HepG2 (cell line): ENCODE measurements around the gene BSG. TPM values are rescaled to one million over a fixed set of nuclear protein-coding genes. Genes with fewer than 3 reads are reported as not detected.

ENCODE experiments used
- CBX5 ChIP-seq: sonication (generic); formaldehyde crosslinking; IDR thresholded peaks from 2 replicates; pipeline ENCODE4 v1.4.0; 2020; ENCODE audit warnings: missing genetic modification reagents, borderline replicate concordance
- CSRNP1 ChIP-seq: sonication (generic); formaldehyde crosslinking; IDR thresholded peaks from 2 replicates; pipeline ENCODE4 v1.8.1; 2023; ENCODE audit warnings: mild to moderate bottlenecking, missing genetic modification reagents
- KMT2A ChIP-seq: sonication (generic); formaldehyde crosslinking; IDR thresholded peaks from 2 replicates; pipeline ENCODE4 v1.4.0; 2020; ENCODE audit warnings: missing genetic modification reagents
- NONO ChIP-seq, 2 experiments: fragments of 450-650 bp in 1 of 2; sonication (generic) in 1 of 2; formaldehyde crosslinking in 1 of 2; IDR thresholded peaks in 1 of 2; conservative IDR thresholded peaks in 1 of 2; 2 replicates each; pipeline versions ENCODE4 v1.6.1 to v1.8.0; 2017 to 2022; ENCODE audit warnings: mild to moderate bottlenecking in 1 of 2, missing genetic modification reagents in 1 of 2, moderate library complexity in 1 of 2
- SALL1 ChIP-seq: sonication (generic); formaldehyde crosslinking; IDR thresholded peaks from 2 replicates; pipeline ENCODE4 v1.8.0; 2022; ENCODE audit warnings: mild to moderate bottlenecking, missing genetic modification reagents
- SETDB1 ChIP-seq: sonication (generic); formaldehyde crosslinking; IDR thresholded peaks from 2 replicates; pipeline ENCODE4 v1.5.1; 2020; ENCODE audit warnings: missing genetic modification reagents, mild to moderate bottlenecking, borderline replicate concordance
- SRY ChIP-seq: sonication (generic); formaldehyde crosslinking; IDR thresholded peaks from 2 replicates; pipeline ENCODE4 v1.8.0; 2022; ENCODE audit warnings: mild to moderate bottlenecking, missing genetic modification reagents
- TBP ChIP-seq: sonication (generic); formaldehyde crosslinking; IDR thresholded peaks from 2 replicates; pipeline ENCODE4 v1.5.0; 2020; ENCODE audit warnings: missing genetic modification reagents
- ZBTB38 ChIP-seq: sonication (generic); formaldehyde crosslinking; IDR thresholded peaks from 2 replicates; pipeline ENCODE4 v1.5.1; 2020; ENCODE audit warnings: mild to moderate bottlenecking, missing genetic modification reagents
- ZNF362 ChIP-seq: sonication (generic); formaldehyde crosslinking; IDR thresholded peaks from 2 replicates; pipeline ENCODE4 v1.4.0; 2020; ENCODE audit warnings: missing genetic modification reagents, mild to moderate bottlenecking, borderline replicate concordance
- ZNF501 ChIP-seq: sonication (generic); formaldehyde crosslinking; IDR thresholded peaks from 2 replicates; pipeline ENCODE4 v1.5.1; 2020; ENCODE audit warnings: mild to moderate bottlenecking, moderate library complexity, missing genetic modification reagents
- polyA plus RNA-seq, 8 experiments: library from polyadenylated mRNA; depleted of rRNA in 3 of 8; stranded (reverse) in 7 of 8; unstranded in 1 of 8; fragments of >200 nt; fragmentation: Illumina TruSeq in 4 of 8; extraction: Trizol in 4 of 8; gene quantifications; 2 replicates each; pipeline versions ENCODE4 v1.2.1 to v1.2.3, GENCODE V29; 2011 to 2016; ENCODE audit warnings: low read depth in 4 of 8, missing spikeins in 1 of 8, mixed read lengths in 1 of 8; ENCODE audit not compliant: insufficient read depth in 1 of 8
- total RNA-seq, 5 experiments: library from RNA; depleted of rRNA; stranded (reverse); fragments of >200 nt; fragmentation: Illumina TruSeq; extraction: Trizol; gene quantifications; 2 replicates each; pipeline ENCODE4 v1.2.3, GENCODE V29; 2016; ENCODE audit warnings: low read depth in 1 of 5
- TF ChIP-seq, protein P1 (sequence below): sonication (generic); formaldehyde crosslinking; conservative IDR thresholded peaks from 2 replicates; pipeline ENCODE4 v1.8.0; 2022; ENCODE audit warnings: mild to moderate bottlenecking, moderate library complexity, missing genetic modification reagents
- TF ChIP-seq, protein P2 (sequence below): sonication (generic); formaldehyde crosslinking; IDR thresholded peaks from 2 replicates; pipeline ENCODE4 v1.9.0; 2021; ENCODE audit warnings: mild to moderate bottlenecking, missing genetic modification reagents
- TF ChIP-seq, protein P3 (sequence below): sonication (generic); formaldehyde crosslinking; IDR thresholded peaks from 2 replicates; pipeline ENCODE4 v1.8.0; 2022; ENCODE audit warnings: low read depth, missing genetic modification reagents

BSG gene
- total and polyA plus RNA-seq, 2 of the 13 experiments (the other 11 are each of a cell fraction or from before 2014, with no cell fraction given) = 309 to 754 TPM

DNA sequence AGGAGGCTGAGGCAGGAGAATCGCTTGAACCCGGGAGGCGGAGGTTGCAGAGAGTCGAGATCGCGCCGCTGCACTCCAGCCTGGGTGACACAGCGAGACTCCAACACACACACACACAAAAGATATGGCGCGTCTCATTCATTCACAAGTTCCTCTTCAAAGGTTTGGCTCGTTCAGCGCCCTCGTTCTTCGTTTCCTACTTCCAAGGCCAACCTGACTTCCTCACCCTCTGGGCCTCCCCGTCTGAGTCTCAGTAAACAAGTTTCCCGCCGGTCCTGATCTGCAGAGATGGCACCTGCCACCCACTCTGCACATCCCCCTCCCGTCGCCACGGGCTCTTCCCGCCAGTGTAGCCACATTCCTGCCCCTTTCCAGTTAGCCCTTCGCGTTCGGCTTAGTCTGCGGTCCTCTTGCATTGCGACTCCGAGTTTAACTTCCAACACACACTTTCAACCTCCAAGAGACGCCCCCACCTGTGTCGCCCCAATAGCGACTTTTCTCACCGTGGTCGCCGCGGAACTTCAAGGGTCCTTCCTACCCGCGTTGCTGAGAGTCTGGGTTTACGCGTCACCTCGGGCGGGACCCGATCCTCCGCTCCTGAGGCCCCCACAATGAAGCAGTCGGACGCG, 1.3 kb upstream of the BSG start (continued):
- TF ChIP-seq, protein P1, sequence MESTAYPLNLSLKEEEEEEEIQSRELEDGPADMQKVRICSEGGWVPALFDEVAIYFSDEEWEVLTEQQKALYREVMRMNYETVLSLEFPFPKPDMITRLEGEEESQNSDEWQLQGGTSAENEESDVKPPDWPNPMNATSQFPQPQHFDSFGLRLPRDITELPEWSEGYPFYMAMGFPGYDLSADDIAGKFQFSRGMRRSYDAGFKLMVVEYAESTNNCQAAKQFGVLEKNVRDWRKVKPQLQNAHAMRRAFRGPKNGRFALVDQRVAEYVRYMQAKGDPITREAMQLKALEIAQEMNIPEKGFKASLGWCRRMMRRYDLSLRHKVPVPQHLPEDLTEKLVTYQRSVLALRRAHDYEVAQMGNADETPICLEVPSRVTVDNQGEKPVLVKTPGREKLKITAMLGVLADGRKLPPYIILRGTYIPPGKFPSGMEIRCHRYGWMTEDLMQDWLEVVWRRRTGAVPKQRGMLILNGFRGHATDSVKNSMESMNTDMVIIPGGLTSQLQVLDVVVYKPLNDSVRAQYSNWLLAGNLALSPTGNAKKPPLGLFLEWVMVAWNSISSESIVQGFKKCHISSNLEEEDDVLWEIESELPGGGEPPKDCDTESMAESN (CRISPR knock-in tag) = peak; percentile 49; the same call in 1 of the 2 replicates
- TF ChIP-seq CBX5 (no peak), ZNF362 (CRISPR knock-in tag) (0 out of 2 replicates have a peak, but pooled peaks have one; percentile 17), KMT2A (CRISPR knock-in tag) (peak; percentile 40; the same call in 1 of the 2 replicates), SETDB1 (CRISPR knock-in tag) (no peak), ZBTB38 (peak; percentile 51; the same call in 1 of the 2 replicates), SRY (CRISPR knock-in tag) (peak; percentile 81), TBP (CRISPR knock-in tag) (no peak), ZNF501 (CRISPR knock-in tag) (peak; percentile 91), SALL1 (CRISPR knock-in tag) (peak; percentile 74), NONO (IDR thresholded peaks at IDR 0.05) (no peak), NONO (CRISPR knock-in tag; conservative IDR thresholded peaks at IDR 0.05) (peak; percentile 39; the same call in 1 of the 2 replicates), CSRNP1 (no peak)
- TF ChIP-seq, protein P2, sequence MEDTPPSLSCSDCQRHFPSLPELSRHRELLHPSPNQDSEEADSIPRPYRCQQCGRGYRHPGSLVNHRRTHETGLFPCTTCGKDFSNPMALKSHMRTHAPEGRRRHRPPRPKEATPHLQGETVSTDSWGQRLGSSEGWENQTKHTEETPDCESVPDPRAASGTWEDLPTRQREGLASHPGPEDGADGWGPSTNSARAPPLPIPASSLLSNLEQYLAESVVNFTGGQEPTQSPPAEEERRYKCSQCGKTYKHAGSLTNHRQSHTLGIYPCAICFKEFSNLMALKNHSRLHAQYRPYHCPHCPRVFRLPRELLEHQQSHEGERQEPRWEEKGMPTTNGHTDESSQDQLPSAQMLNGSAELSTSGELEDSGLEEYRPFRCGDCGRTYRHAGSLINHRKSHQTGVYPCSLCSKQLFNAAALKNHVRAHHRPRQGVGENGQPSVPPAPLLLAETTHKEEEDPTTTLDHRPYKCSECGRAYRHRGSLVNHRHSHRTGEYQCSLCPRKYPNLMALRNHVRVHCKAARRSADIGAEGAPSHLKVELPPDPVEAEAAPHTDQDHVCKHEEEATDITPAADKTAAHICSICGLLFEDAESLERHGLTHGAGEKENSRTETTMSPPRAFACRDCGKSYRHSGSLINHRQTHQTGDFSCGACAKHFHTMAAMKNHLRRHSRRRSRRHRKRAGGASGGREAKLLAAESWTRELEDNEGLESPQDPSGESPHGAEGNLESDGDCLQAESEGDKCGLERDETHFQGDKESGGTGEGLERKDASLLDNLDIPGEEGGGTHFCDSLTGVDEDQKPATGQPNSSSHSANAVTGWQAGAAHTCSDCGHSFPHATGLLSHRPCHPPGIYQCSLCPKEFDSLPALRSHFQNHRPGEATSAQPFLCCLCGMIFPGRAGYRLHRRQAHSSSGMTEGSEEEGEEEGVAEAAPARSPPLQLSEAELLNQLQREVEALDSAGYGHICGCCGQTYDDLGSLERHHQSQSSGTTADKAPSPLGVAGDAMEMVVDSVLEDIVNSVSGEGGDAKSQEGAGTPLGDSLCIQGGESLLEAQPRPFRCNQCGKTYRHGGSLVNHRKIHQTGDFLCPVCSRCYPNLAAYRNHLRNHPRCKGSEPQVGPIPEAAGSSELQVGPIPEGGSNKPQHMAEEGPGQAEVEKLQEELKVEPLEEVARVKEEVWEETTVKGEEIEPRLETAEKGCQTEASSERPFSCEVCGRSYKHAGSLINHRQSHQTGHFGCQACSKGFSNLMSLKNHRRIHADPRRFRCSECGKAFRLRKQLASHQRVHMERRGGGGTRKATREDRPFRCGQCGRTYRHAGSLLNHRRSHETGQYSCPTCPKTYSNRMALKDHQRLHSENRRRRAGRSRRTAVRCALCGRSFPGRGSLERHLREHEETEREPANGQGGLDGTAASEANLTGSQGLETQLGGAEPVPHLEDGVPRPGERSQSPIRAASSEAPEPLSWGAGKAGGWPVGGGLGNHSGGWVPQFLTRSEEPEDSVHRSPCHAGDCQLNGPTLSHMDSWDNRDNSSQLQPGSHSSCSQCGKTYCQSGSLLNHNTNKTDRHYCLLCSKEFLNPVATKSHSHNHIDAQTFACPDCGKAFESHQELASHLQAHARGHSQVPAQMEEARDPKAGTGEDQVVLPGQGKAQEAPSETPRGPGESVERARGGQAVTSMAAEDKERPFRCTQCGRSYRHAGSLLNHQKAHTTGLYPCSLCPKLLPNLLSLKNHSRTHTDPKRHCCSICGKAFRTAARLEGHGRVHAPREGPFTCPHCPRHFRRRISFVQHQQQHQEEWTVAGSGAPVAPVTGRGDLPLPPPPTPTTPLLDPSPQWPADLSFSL (CRISPR knock-in tag) = peak; percentile 37; the same call in 1 of the 2 replicates
- TF ChIP-seq, protein P3, sequence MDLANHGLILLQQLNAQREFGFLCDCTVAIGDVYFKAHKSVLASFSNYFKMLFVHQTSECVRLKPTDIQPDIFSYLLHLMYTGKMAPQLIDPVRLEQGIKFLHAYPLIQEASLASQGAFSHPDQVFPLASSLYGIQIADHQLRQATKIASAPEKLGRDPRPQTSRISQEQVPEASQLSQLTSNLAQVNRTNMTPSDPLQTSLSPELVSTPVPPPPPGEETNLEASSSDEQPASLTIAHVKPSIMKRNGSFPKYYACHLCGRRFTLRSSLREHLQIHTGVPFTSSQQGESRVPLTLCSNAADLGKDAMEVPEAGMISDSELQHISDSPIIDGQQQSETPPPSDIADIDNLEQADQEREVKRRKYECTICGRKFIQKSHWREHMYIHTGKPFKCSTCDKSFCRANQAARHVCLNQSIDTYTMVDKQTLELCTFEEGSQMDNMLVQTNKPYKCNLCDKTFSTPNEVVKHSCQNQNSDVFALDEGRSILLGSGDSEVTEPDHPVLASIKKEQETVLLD = no peak
